Mesothelial cell of epicardium (in vitro differentiated cells): ENCODE measurements around the gene PON3. TPM values are rescaled to one million over a fixed set of nuclear protein-coding genes. Genes with fewer than 3 reads are reported as not detected.
"Not testable (repeated sequence)": the region's sequence is repeated elsewhere in the genome, so short reads cannot be mapped to it uniquely, and the experiment has no call there.

ENCODE experiments used
- DNase-seq, 2 experiments: peaks; one replicate each; pipeline ENCODE4 v3.0.0; 2021; ENCODE audit warnings: low spot score in 2 of 2; ENCODE audit not compliant: unreplicated experiment in 2 of 2
- H3K27ac Mint-ChIP-seq: 2 replicates; pipeline ENCODE4 v1.8.0; 2021; ENCODE audit warnings: mixed read lengths
- H3K27me3 Mint-ChIP-seq: 2 replicates; pipeline ENCODE4 v1.8.0; 2021; ENCODE audit warnings: low read depth, mixed read lengths
- H3K36me3 Mint-ChIP-seq: 2 replicates; pipeline ENCODE4 v1.8.0; 2021; ENCODE audit warnings: mixed read lengths
- H3K4me1 Mint-ChIP-seq: 2 replicates; pipeline ENCODE4 v1.8.0; 2021; ENCODE audit warnings: mixed read lengths
- H3K4me3 Mint-ChIP-seq: 2 replicates; pipeline ENCODE4 v1.8.0; 2021; ENCODE audit warnings: mild to moderate bottlenecking, moderate library complexity, mixed read lengths
- H3K9me3 Mint-ChIP-seq: 2 replicates; pipeline ENCODE4 v1.8.0; 2021; ENCODE audit warnings: mixed read lengths
- CTCF ChIP-seq: fragments of 200-600 bp; sonication (generic); IDR thresholded peaks from one replicate; pipeline ENCODE4 v1.5.0; 2021; ENCODE audit warnings: antibody characterized with exemption; ENCODE audit not compliant: unreplicated experiment
- total RNA-seq: library from RNA; stranded (reverse); gene quantifications from 3 replicates; pipeline ENCODE4 v1.2.1, GENCODE V29; 2021

The PON3 gene
- total RNA-seq, 1 donor from 2014 or later: not detected

- no peak overlapping the region for H3K27ac Mint-ChIP-seq
- no peak for TF ChIP-seq CTCF
- peaks cover 5% of the 10 kb centered on the region for H3K4me1 Mint-ChIP-seq
- H3K9me3 Mint-ChIP-seq: peaks cover 18% of the 10 kb centered on the region
- peaks cover 3% of the 10 kb centered on the region for H3K27me3 Mint-ChIP-seq
- no peaks in the 10 kb centered on the region for H3K36me3 Mint-ChIP-seq
- H3K4me3 Mint-ChIP-seq: no peak overlapping the region
- no peak for DNase-seq
Measured at GRCh38 chr7:95389516-95389915, 6.7 kb downstream of the PON3 start.

- H3K4me3 Mint-ChIP-seq, DNase-seq, H3K27ac Mint-ChIP-seq, H3K27me3 Mint-ChIP-seq, H3K36me3 Mint-ChIP-seq, H3K4me1 Mint-ChIP-seq: not testable (repeated sequence)
- H3K9me3 Mint-ChIP-seq: peaks cover 50% of the 10 kb centered on the region
Measured at GRCh38 chr7:95379457-95379856, 16.7 kb downstream of the PON3 start.

GRCh38 chr7:95376632-95377400, 19.4 kb downstream of the PON3 start:
- Mint-ChIP-seq H3K27me3 (no peaks in the 10 kb centered on the region), H3K27ac (no peak overlapping the region)
- DNase-seq: no peak

GRCh38 chr7:95375591-95376257, 20.5 kb downstream of the PON3 start:
- Mint-ChIP-seq H3K27me3 (no peaks in the 10 kb centered on the region), H3K4me3 (no peak overlapping the region), H3K4me1 (no peaks in the 10 kb centered on the region), H3K9me3 (peaks cover 22% of the 10 kb centered on the region), H3K27ac (no peak overlapping the region), H3K36me3 (no peaks in the 10 kb centered on the region)
- no peak for DNase-seq
- TF ChIP-seq CTCF: no peak

More at GRCh38 chr7:95376632-95377400, 19.4 kb downstream of the PON3 start:
- no peak for TF ChIP-seq CTCF
- H3K4me3 Mint-ChIP-seq: no peak overlapping the region
- H3K9me3 Mint-ChIP-seq: peaks cover 30% of the 10 kb centered on the region
- no peaks in the 10 kb centered on the region for H3K4me1 Mint-ChIP-seq
- no peaks in the 10 kb centered on the region for H3K36me3 Mint-ChIP-seq

- H3K36me3 Mint-ChIP-seq: no peaks in the 10 kb centered on the region
Measured at GRCh38 chr7:95373323-95373722, 22.9 kb downstream of the PON3 start.

More at GRCh38 chr7:95373323-95373722, 22.9 kb downstream of the PON3 start:
- Mint-ChIP-seq H3K4me1 (no peaks in the 10 kb centered on the region), H3K4me3 (no peak overlapping the region), H3K27ac (no peak overlapping the region), H3K9me3 (peaks cover 5% of the 10 kb centered on the region), H3K27me3 (no peaks in the 10 kb centered on the region)
- no peak for TF ChIP-seq CTCF
- no peak for DNase-seq
